Measurements from ENCODE around the gene EPC2.

The EPC2 gene

GRCh38 chr2:148642112-148642744, 2.3 kb upstream of the EPC2 start:
- no peak overlapping the region for H3K27ac ChIP-seq
- no peaks in the 10 kb centered on the region for H3K9me3 ChIP-seq
- no peak overlapping the region for H3K4me3 ChIP-seq
- H3K36me3 ChIP-seq: no peaks in the 10 kb centered on the region
- peaks cover 0 to 25% (median 9%) of the 10 kb centered on the region in 4 donors for H3K4me1 ChIP-seq
- H3K27me3 ChIP-seq: no peaks in the 10 kb centered on the region
- DNase-seq: no peak
- intact Hi-C loops (cut with DNase I; ENCODE audit: low total_unique reads): loop anchor here (2.0 kb wide), 1 partner anchor 623 kb away; no protein-coding TSS in a partner anchor
- TF ChIP-seq, protein P1, sequence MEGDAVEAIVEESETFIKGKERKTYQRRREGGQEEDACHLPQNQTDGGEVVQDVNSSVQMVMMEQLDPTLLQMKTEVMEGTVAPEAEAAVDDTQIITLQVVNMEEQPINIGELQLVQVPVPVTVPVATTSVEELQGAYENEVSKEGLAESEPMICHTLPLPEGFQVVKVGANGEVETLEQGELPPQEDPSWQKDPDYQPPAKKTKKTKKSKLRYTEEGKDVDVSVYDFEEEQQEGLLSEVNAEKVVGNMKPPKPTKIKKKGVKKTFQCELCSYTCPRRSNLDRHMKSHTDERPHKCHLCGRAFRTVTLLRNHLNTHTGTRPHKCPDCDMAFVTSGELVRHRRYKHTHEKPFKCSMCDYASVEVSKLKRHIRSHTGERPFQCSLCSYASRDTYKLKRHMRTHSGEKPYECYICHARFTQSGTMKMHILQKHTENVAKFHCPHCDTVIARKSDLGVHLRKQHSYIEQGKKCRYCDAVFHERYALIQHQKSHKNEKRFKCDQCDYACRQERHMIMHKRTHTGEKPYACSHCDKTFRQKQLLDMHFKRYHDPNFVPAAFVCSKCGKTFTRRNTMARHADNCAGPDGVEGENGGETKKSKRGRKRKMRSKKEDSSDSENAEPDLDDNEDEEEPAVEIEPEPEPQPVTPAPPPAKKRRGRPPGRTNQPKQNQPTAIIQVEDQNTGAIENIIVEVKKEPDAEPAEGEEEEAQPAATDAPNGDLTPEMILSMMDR (IDR thresholded peaks at IDR 0.05): no peak

DNA sequence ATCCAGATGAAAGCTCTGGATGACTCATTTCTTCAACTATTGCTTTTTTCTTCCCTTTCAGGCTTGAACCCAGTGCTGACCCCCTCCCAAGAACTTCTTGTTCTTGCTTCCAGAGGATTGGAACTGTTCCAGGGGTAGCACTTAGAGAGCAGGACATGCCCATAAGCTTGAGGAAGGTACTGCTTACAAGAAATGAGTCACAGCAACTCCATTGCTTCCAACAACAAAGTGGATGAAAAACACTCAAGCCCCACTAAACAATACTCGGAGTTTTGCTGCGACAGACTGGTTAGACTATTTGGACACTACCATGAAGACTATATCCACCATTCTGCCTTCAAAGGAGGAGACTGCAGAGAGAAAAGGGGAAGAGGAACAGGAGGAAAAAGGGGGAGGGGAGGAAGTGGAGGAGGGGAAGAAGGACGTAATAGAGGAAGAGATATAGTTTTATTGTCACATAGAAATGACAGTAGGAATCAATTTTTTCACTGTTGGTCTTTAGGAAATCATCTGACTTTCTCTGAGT, 1.6 kb upstream of the EPC2 start:
- TF ChIP-seq, protein P1 (IDR thresholded peaks at IDR 0.05): no peak
- Histone ChIP-seq H3K27me3 (no peaks in the 10 kb centered on the region), H3K4me3 (no peak overlapping the region), H3K36me3 (no peaks in the 10 kb centered on the region), H3K9me3 (no peaks in the 10 kb centered on the region), H3K27ac (no peak overlapping the region), H3K4me1 (peaks cover 0 to 27% (median 9%) of the 10 kb centered on the region in 4 donors)
- DNase-seq: peak in 1 of 2 donors; percentile 26
- intact Hi-C loops (cut with DNase I; ENCODE audit: low total_unique reads): loop anchor here (2.0 kb wide), 1 partner anchor 624 kb away; no protein-coding TSS in a partner anchor

- intact Hi-C loops (cut with DNase I; ENCODE audit: low total_unique reads): loop anchor here (2.0 kb wide), 1 partner anchor 625 kb away; no protein-coding TSS in a partner anchor
- H3K4me3 ChIP-seq: peak overlapping the region; percentile 86 to 89
- H3K9me3 ChIP-seq: no peaks in the 10 kb centered on the region
- DNase-seq: no peak
- peaks cover 0 to 31% (median 10%) of the 10 kb centered on the region in 4 donors for H3K4me1 ChIP-seq
- TF ChIP-seq, protein P1 (IDR thresholded peaks at IDR 0.05): no peak
- H3K36me3 ChIP-seq: no peaks in the 10 kb centered on the region
- H3K27ac ChIP-seq: peak overlapping the region in 1 of 2 donors; percentile 95
- no peaks in the 10 kb centered on the region for H3K27me3 ChIP-seq
Observed at GRCh38 chr2:148643421-148643820, 1.1 kb upstream of the EPC2 start.

DNA sequence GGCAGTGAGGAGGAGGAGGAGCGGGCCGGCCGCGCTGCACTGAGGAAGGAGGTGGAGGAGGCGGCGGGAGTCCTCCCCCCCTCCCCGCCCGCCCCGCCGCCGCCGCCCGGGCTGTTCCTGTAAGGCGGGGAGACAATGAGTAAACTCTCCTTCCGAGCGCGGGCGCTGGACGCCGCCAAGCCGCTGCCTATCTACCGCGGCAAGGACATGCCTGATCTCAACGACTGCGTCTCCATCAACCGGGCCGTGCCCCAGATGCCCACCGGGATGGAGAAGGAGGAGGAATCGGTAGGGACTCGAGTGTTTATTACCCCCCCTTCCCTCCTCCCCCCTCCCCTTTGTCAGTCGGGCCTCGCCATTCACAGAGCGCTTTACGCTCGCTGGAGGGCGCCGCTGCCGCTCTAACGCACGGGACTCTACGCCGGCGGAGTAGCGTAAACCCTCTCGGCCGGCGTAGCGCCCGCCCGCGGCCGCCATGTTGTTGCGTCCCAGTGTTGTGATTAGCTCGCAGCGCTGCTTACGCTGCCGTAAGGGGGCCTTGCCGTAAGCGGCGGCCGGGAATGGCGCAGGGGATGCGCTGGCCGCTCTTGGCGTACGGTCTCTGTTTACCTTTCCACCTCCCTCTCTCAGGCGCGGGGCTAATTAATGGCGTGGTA, 460 bp downstream of the EPC2 start:
- peak; percentile 94 to 97 for DNase-seq
- TF ChIP-seq, protein P1 (IDR thresholded peaks at IDR 0.05): peak in 1 of 2 experiments; percentile 19
- no peaks in the 10 kb centered on the region for H3K36me3 ChIP-seq
- H3K4me1 ChIP-seq: peaks cover 0 to 46% (median 13%) of the 10 kb centered on the region in 4 donors
- H3K9me3 ChIP-seq: no peaks in the 10 kb centered on the region
- no peaks in the 10 kb centered on the region for H3K27me3 ChIP-seq
- peak overlapping the region; percentile 86 to 89 for H3K4me3 ChIP-seq
- peak overlapping the region; percentile 95 to 99 for H3K27ac ChIP-seq
- intact Hi-C loops (cut with DNase I; ENCODE audit: low total_unique reads): no loop called here

DNA sequence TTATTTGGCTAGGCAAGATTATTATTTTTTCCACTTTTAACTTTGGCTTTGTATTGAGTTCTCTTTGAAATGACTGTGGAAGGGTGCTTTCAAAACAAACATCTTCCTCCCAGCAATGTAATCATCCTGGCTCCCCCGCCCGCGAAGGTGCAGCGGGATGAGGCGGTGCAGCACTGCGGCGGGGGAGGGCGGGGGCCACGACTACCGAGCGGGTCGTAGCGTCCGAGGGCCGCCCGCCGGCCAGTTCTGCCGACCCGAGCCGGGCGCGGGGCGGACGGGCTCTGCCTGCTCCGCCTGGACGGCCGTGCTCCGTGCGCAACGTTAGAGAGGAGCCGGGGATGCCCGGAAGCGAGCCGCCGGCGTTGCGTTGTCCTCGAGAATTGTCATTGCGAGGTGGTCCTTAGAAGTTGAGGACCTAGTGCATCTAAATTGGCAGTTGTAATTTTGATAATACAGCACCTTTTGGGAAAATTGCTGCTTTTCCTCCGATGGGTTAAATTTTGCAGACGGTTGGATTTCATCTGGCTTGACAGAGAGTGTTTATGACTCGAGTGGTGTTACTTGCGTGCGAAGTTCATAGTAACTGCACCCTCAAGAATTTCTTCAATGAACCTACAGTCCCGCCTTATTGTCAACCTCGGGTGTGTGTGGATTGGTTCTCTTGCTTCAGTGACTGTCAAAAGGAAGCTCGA, 1.1 kb downstream of the EPC2 start:
- Histone ChIP-seq H3K27me3 (no peaks in the 10 kb centered on the region), H3K36me3 (no peaks in the 10 kb centered on the region), H3K4me1 (peaks cover 0 to 52% (median 13%) of the 10 kb centered on the region in 4 donors), H3K4me3 (peak overlapping the region; percentile 86 to 89), H3K9me3 (no peaks in the 10 kb centered on the region), H3K27ac (peak overlapping the region; percentile 95 to 99)
- intact Hi-C loops (cut with DNase I; ENCODE audit: low total_unique reads): no loop called here
- TF ChIP-seq, protein P1 (IDR thresholded peaks at IDR 0.05): no peak
- DNase-seq: peak; percentile 44 to 69

Data from tibial artery (tissue), 4 donors.